ENCODE measurements around the gene ACSM6. TPM values are rescaled to one million over a fixed set of nuclear protein-coding genes. Genes with fewer than 3 reads are reported as not detected.

Gene ACSM6
- total and polyA plus RNA-seq, 2 donors (not counting 1 experiment from before 2014, with no cell fraction given), result not detected

- no peak overlapping the region for H3K9ac ChIP-seq (ENCODE audit: insufficient read depth, low read length)
- peaks cover 29% of the 10 kb centered on the region for H3K4me1 ChIP-seq (ENCODE audit: control insufficient read depth, extremely low read depth, insufficient read depth, low read length)
- no peak overlapping the region for H3K4me2 ChIP-seq (ENCODE audit: extremely low read depth, insufficient read depth, low read length)
- no peaks in the 10 kb centered on the region for H3K27me3 ChIP-seq (ENCODE audit: control insufficient read depth, insufficient read depth, low read length)
- no peaks in the 10 kb centered on the region for H3K9me3 ChIP-seq (ENCODE audit: control insufficient read depth, insufficient read depth, low read depth, low read length)
- H4K20me1 ChIP-seq (ENCODE audit: control insufficient read depth, extremely low read depth, insufficient read depth, low read length), result no peaks in the 10 kb centered on the region
- no peak overlapping the region for H3K4me3 ChIP-seq (replicated peaks in 1 of 4; ENCODE audit: control extremely low read depth in 1 of 4, insufficient read depth in 1 of 4, low read depth in 3 of 4, low read length in 4 of 4)
- peaks cover 27% of the 10 kb centered on the region for H3K79me2 ChIP-seq (ENCODE audit: control insufficient read depth, insufficient read depth, low read length)
- H3K36me3 ChIP-seq (ENCODE audit: control insufficient read depth, insufficient read depth, low read length), result peaks cover 12% of the 10 kb centered on the region
- H2AFZ ChIP-seq (ENCODE audit: low read length), result no peak overlapping the region
- DNase-seq (ENCODE audit: low read depth in 2 of 2), result no peak
- no peak for TF ChIP-seq CTCF (conservative IDR thresholded peaks at IDR 0.05 in 1 of 2, IDR thresholded peaks at IDR 0.05 in 1 of 2; ENCODE audit: low read depth in 1 of 2, low read length in 2 of 2)
- TF ChIP-seq EZH2 (IDR thresholded peaks at IDR 0.05; ENCODE audit: low read length, missing control alignments), result no peak
- peak overlapping the region; percentile 2 for H3K27ac ChIP-seq (ENCODE audit: insufficient read depth, low read length)
Observed at GRCh38 chr10:95249467-95249866, 55.4 kb downstream of the ACSM6 start.

- no peak for DNase-seq (ENCODE audit: low read depth in 2 of 2)
- Histone ChIP-seq H3K4me1 (ENCODE audit: control insufficient read depth, extremely low read depth, insufficient read depth, low read length) (peaks cover 29% of the 10 kb centered on the region), H2AFZ (ENCODE audit: low read length) (no peak overlapping the region), H4K20me1 (ENCODE audit: control insufficient read depth, extremely low read depth, insufficient read depth, low read length) (no peaks in the 10 kb centered on the region), H3K79me2 (ENCODE audit: control insufficient read depth, insufficient read depth, low read length) (peaks cover 29% of the 10 kb centered on the region), H3K36me3 (ENCODE audit: control insufficient read depth, insufficient read depth, low read length) (peaks cover 7% of the 10 kb centered on the region), H3K9ac (ENCODE audit: insufficient read depth, low read length) (no peak overlapping the region), H3K9me3 (ENCODE audit: control insufficient read depth, insufficient read depth, low read depth, low read length) (no peaks in the 10 kb centered on the region), H3K4me2 (ENCODE audit: extremely low read depth, insufficient read depth, low read length) (no peak overlapping the region), H3K27me3 (ENCODE audit: control insufficient read depth, insufficient read depth, low read length) (no peaks in the 10 kb centered on the region), H3K4me3 (replicated peaks in 1 of 4; ENCODE audit: control extremely low read depth in 1 of 4, insufficient read depth in 1 of 4, low read depth in 3 of 4, low read length in 4 of 4) (no peak overlapping the region), H3K27ac (ENCODE audit: insufficient read depth, low read length) (no peak overlapping the region)
- TF ChIP-seq CTCF (conservative IDR thresholded peaks at IDR 0.05 in 1 of 2, IDR thresholded peaks at IDR 0.05 in 1 of 2; ENCODE audit: low read depth in 1 of 2, low read length in 2 of 2) (no peak), EZH2 (IDR thresholded peaks at IDR 0.05; ENCODE audit: low read length, missing control alignments) (no peak)
Observed at GRCh38 chr10:95250856-95251255, 56.8 kb downstream of the ACSM6 start.

GRCh38 chr10:95253007-95253406 lies 59.0 kb downstream of the ACSM6 start:
- Histone ChIP-seq H3K79me2 (ENCODE audit: control insufficient read depth, insufficient read depth, low read length) (peaks cover 31% of the 10 kb centered on the region), H3K9ac (ENCODE audit: insufficient read depth, low read length) (no peak overlapping the region), H3K27ac (ENCODE audit: insufficient read depth, low read length) (no peak overlapping the region), H3K4me3 (replicated peaks in 1 of 4; ENCODE audit: control extremely low read depth in 1 of 4, insufficient read depth in 1 of 4, low read depth in 3 of 4, low read length in 4 of 4) (no peak overlapping the region), H2AFZ (ENCODE audit: low read length) (no peak overlapping the region), H3K27me3 (ENCODE audit: control insufficient read depth, insufficient read depth, low read length) (no peaks in the 10 kb centered on the region), H3K4me2 (ENCODE audit: extremely low read depth, insufficient read depth, low read length) (no peak overlapping the region), H4K20me1 (ENCODE audit: control insufficient read depth, extremely low read depth, insufficient read depth, low read length) (no peaks in the 10 kb centered on the region), H3K36me3 (ENCODE audit: control insufficient read depth, insufficient read depth, low read length) (peaks cover 5% of the 10 kb centered on the region), H3K4me1 (ENCODE audit: control insufficient read depth, extremely low read depth, insufficient read depth, low read length) (peaks cover 14% of the 10 kb centered on the region), H3K9me3 (ENCODE audit: control insufficient read depth, insufficient read depth, low read depth, low read length) (no peaks in the 10 kb centered on the region)
- no peak for DNase-seq (ENCODE audit: low read depth in 2 of 2)
- TF ChIP-seq EZH2 (IDR thresholded peaks at IDR 0.05; ENCODE audit: low read length, missing control alignments) (no peak), CTCF (conservative IDR thresholded peaks at IDR 0.05 in 1 of 2, IDR thresholded peaks at IDR 0.05 in 1 of 2; ENCODE audit: low read depth in 1 of 2, low read length in 2 of 2) (no peak)
